GM18909 (cell line): ENCODE results near the gene C2orf74.
"Not testable (repeated sequence)": the region's sequence is repeated elsewhere in the genome, so short reads cannot be mapped to it uniquely, and the experiment has no call there.

Experiments
- ATAC-seq: cut with Tn5 transposase; IDR thresholded peaks from one replicate; pipeline ENCODE4 v1.9.1; 2021; ENCODE audit warnings: mild to moderate bottlenecking; ENCODE audit not compliant: unreplicated experiment, poor library complexity

Gene C2orf74

GRCh38 chr2:61172671-61173070, 10.7 kb downstream of the C2orf74 start:
- ATAC-seq: no peak

DNA sequence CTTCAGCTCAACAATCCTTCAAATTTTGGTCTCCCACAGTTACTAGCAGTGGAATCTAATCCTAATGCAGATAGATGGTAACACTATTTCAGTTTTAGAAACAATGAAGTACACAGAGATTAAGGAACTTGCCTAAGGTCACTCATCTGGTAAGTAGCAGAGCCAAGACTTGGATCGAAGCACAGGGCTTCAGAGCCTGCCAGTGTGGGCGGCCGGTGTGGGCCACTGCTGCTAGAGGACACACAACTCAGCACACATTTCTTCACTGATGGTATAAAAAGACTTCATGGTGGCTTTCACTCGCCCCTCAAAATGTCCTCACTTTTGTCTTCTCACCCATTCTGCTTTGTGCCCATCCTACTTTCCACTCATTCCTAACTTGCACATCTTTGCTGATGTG, 11.1 kb downstream of the C2orf74 start:
- no peak for ATAC-seq

GRCh38 chr2:61175036-61175435, 13.0 kb downstream of the C2orf74 start:
- ATAC-seq: no peak

GRCh38 chr2:61176755-61177726, 15.1 kb downstream of the C2orf74 start:
- ATAC-seq: peak; percentile 78

DNA sequence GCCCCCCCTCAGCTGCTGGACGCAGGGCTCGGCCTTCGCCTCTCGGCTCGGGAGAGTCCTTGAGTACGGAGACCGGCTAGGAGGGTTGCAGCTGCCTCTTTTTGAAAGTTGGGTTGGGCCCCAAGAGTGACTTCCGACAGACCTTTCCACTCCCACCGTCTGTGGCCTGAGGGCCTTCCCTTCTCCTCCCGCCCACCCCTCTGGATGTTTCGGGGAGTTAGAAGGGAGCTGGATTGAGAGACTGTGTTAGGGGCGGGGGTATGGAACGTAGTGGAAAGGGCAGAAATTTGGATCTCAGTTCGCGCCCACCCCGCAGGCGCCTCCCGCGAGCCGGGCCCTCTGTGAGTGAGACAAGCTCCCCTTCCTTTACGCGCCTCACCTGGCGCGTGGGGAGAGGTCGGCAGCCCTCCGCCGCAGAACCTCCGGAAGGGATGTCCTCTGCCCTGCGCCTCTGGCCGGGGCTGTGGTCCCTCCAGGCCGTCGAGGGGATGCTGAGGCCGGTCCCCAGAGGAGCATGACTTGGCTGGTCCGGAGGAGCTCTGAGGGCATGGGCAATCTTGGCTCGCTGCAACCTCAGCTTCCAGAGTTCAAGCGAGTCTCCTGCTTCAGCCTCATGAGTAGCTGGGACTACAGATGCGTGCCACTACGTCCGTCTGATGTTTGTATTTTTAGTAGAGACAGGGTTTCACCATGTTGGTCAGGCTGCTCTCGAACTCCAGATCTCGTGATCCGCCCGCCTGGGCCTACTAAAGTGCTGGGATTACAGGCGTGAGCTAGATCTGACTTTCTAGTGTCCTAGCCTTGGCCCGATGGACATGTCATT, 15.9 kb downstream of the C2orf74 start:
- peak; percentile 33 for ATAC-seq

DNA sequence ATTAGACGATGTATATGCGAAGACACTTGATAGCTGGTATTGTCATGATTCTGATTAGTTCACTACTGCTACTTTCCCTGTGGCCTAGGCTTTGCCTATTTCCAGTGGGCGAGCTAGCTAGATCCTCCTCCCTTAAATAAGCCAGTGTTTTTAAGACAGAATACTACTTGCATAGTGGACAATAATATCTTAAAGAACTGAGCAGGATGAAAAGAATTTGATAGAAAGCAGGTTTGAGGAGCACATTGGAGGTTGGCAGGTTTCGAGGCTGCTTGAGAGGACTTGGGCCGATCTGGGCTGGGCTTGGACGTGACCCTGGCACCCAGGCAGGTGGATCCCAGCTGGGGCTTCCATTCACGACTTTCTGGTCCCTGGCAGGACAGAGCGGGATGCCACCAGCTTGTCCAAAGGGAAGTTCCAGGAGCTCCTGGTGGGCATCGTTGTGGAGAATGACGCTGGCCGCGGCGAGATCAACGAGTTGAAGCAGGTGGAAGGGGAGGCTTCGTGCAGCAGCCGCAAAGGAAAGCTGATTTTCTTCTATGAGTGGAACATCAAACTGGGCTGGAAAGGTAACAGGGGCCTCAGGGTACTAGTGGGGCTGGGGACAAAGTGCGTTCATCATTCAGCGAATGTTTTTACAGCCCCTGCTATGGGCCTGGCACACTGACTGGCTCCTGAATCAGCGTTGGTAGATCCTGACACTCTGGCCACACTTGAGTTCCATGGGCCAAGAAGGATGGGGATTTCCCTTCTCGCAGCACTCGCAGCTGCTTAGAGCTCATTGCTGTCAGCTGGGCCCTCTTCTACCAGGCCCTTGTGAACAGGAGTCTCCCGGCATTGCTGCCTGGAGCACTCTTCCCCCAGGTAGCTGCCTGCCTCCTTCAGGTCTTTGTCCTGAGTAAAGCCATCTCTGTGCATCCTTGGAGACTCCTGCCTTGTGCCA, 16.9 kb downstream of the C2orf74 start:
- ATAC-seq: no peak

- no peak for ATAC-seq
Observed at GRCh38 chr2:61179701-61180639, 18.0 kb downstream of the C2orf74 start.

GRCh38 chr2:61180686-61181085, 18.7 kb downstream of the C2orf74 start:
- no peak for ATAC-seq

GRCh38 chr2:61181382-61182058, 19.5 kb downstream of the C2orf74 start:
- ATAC-seq: no peak

GRCh38 chr2:61182059-61182383, 20.0 kb downstream of the C2orf74 start:
- ATAC-seq: no peak

GRCh38 chr2:61183795-61184194, 21.8 kb downstream of the C2orf74 start:
- no peak for ATAC-seq

DNA sequence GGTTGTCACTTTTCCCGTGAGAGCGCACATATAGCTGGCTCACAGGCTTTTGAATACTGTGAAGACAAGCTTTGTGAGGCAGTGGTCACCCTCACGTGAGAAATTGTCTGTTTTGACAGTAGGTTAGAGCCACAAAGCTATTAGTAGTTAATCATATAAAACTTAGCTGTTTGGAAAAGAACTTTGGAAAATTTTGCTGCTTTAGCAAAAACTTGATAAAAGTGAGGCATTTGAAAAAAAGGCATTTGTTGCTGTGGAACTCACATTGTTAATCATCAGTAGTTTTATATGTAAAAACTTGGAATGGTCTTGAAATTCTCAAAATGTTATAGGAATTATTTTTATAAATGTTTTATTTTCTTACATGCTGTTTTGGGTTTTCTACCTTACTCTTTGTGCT, 22.3 kb downstream of the C2orf74 start:
- no peak for ATAC-seq

DNA sequence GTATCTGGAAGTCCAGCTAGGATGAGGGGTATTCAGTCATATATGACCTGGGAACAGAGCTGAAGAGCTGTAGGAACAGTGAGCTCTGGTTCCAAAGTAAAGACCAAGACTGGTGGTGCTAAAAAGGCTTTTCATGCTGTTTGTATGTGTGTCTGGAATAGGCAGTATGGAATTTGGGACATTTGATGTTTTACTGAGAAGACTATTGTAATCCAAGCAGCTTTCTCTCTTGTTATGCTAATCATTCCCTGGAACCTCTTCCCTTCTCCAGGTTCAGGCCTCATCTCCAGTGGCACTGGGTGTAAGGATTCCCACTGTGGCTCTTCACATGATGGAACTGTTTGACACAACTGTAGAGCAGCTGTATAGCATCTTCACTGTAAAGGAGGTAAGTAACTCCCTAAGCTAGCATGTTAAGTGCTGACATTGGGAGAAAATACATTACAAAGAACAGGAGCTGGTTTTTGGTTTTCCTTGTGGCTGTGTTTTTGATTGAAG, 23.3 kb downstream of the C2orf74 start:
- no peak for ATAC-seq

DNA sequence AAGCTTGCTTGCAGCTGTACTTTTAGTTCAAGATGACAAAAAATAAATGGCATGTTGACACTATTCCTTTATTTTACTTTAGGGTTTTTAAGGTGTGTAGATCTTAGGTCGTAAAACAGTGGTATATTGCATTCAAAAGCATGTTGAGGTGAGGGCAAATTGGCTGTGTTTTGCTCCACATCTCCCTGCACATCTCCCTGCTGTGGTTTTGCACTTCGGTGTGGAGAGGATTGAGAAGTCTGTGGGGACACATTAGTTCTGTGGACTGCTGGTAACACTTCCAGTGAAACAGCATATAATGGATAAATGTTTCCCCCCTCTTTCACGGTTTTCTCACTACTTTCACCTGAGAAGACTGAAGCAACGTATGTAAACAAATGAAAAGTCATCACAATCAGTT, 25.1 kb downstream of the C2orf74 start:
- no peak for ATAC-seq

DNA sequence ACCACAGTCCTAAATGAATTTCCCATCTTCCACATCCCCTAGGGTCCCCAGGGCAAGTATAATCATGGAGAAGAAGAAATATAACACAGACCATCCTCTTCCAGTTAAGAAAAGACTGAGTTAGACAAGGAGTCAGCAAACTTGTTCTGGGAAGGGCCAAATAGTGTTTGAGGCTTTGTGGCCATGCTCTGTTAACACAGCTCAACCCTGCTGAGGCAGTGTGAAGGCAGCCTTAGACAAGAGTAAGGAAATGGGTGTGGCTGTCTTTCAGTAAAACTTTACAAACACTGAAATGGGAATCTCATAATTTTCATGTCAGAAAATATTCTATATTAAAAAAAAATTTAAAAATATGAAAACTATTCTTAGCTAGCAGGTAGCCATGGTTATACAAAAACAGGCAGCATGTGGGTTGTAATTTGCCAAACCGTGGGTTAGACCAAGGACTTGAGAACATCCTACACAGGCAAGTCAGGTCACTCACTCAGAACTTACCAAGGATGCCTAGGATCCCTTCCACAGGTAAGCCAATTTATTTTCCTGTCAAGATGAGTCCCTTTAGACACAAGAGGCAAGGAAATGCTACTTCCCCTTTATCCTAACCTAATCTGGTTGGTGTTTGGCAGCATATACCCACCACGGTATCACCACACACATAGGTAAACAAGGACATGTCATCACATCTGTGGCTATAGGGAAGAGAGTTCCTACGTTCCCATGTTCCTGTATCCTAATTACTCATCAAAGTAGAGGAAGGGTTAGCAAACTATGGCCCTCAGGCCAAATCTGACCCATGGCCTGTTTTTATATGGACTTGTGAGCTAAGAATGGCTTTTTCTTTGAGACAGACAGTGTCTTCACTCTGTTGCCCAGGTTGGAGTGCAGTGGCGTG, 31.9 kb downstream of the C2orf74 start:
- ATAC-seq: no peak

DNA sequence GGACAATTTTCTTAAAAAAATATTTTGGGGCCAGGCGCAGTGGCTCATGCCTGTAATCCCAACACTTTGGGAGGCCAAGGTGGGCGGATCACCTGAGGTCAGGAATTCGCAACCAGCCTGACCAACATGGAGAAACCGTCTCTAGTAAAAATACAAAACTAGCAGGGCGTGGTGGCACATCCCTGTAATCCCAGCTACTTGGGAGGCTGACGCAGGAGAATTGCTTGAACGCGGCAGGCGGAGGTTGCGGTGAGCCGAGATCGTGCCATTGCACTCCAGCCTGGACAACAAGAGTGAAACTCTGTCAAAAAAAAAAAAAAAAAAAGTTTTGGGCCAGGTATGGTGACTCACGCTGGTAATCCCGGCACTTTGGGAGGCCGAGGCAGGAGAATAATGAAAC, 32.7 kb downstream of the C2orf74 start:
- ATAC-seq: not testable (repeated sequence)

- no peak for ATAC-seq
Observed at GRCh38 chr2:61196671-61197070, 34.7 kb downstream of the C2orf74 start.

- ATAC-seq: no peak
Observed at GRCh38 chr2:61205132-61205531, 43.1 kb downstream of the C2orf74 start.
